Measurements from ENCODE around the gene PLXDC1.

Gene PLXDC1

GRCh38 chr17:39194089-39194984 lies 42.9 kb upstream of the PLXDC1 start (continued):
- TF ChIP-seq, protein P1, sequence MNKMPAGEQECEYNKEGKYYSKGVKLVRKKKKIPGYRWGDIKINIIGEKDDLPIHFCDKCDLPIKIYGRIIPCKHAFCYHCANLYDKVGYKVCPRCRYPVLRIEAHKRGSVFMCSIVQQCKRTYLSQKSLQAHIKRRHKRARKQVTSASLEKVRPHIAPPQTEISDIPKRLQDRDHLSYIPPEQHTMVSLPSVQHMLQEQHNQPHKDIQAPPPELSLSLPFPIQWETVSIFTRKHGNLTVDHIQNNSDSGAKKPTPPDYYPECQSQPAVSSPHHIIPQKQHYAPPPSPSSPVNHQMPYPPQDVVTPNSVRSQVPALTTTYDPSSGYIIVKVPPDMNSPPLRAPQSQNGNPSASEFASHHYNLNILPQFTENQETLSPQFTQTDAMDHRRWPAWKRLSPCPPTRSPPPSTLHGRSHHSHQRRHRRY (tag by site-specific recombination; IDR thresholded peaks at IDR 0.05): no peak
- TF ChIP-seq ZNF398 (tag by site-specific recombination; IDR thresholded peaks at IDR 0.05) (peak; percentile 71), ZNF624 (tag by site-specific recombination; IDR thresholded peaks at IDR 0.05) (no peak), ZNF596 (tag by site-specific recombination; IDR thresholded peaks at IDR 0.05) (no peak), TSHZ1 (tag by site-specific recombination; IDR thresholded peaks at IDR 0.05; ENCODE audit: borderline replicate concordance) (no peak), ZNF629 (tag by site-specific recombination; IDR thresholded peaks at IDR 0.05) (peak; percentile 68), SP3 (tag by site-specific recombination; IDR thresholded peaks at IDR 0.05) (peak; percentile 58), WT1 (tag by site-specific recombination; IDR thresholded peaks at IDR 0.05) (peak; percentile 36; the same call in 1 of the 2 replicates), ZFP41 (tag by site-specific recombination; IDR thresholded peaks at IDR 0.05; ENCODE audit: borderline replicate concordance) (no peak), CTCF (tag by site-specific recombination; IDR thresholded peaks at IDR 0.05) (peak; percentile 78), GLIS2 (tag by site-specific recombination; IDR thresholded peaks at IDR 0.05) (0 out of 2 replicates have a peak, but pooled peaks have one; percentile 19), ZNF626 (tag by site-specific recombination; IDR thresholded peaks at IDR 0.05) (no peak), ZNF600 (tag by site-specific recombination; IDR thresholded peaks at IDR 0.05) (peak; percentile 32; the same call in 1 of the 2 replicates)

DNA sequence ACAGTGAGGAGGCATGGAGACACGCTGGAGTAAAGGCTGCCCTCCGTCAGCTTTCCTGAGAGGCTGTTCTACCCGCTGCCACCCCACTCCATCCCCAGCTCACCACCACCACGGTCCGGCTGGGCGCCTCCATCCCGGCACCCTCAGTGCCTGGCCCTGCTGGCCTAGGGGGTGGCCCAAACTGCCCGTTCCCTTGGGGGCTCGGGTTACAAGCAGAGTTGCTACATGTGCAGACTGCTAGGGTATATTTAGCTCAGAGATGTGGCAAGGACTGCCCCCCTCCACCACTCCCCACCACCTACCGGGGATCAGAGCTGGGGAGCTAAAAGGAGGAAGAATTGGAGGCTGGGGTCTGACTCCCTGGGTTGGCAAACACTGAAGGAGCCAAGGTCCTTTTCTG lies 41.9 kb upstream of the PLXDC1 start:
- Histone ChIP-seq H3K27ac (ENCODE audit: extremely low read depth, low read depth, low read length) (no peak overlapping the region), H3K36me3 (ENCODE audit: control insufficient read depth in 2 of 2, insufficient read depth in 1 of 2, low read length in 2 of 2) (peaks cover 27 to 44% of the 10 kb centered on the region in 2 experiments)

More for the DNA sequence above, 41.9 kb upstream of the PLXDC1 start:
- peaks cover 19% of the 10 kb centered on the region; the same call in 1 of the 2 replicates for H3K4me1 ChIP-seq (ENCODE audit: control insufficient read depth, insufficient read depth, low read length)
- ChIA-PET CTCF (no interaction called here), POLR2A (no interaction called here)
- H3K4me3 ChIP-seq (ENCODE audit: low read depth, low read length): no peak overlapping the region
- TF ChIP-seq ZNF792 (tag by site-specific recombination; IDR thresholded peaks at IDR 0.05) (no peak), ZNF202 (tag by site-specific recombination; IDR thresholded peaks at IDR 0.05; ENCODE audit: borderline replicate concordance) (no peak), ZNF530 (tag by site-specific recombination; IDR thresholded peaks at IDR 0.05; ENCODE audit: low read depth) (no peak), ZSCAN4 (tag by site-specific recombination; IDR thresholded peaks at IDR 0.05) (no peak), PATZ1 (tag by site-specific recombination; IDR thresholded peaks at IDR 0.05) (no peak), ZSCAN16 (tag by site-specific recombination; IDR thresholded peaks at IDR 0.05) (no peak), ZNF473 (tag by site-specific recombination; IDR thresholded peaks at IDR 0.05) (no peak), ZNF621 (tag by site-specific recombination; IDR thresholded peaks at IDR 0.05) (no peak)
- no peaks in the 10 kb centered on the region for H3K9me3 ChIP-seq (ENCODE audit: control insufficient read depth, insufficient read depth, low read depth, low read length)
